ENCODE data around the gene PROS1. TPM values are rescaled to one million over a fixed set of nuclear protein-coding genes. Genes with fewer than 3 reads are reported as not detected.
"Not testable (repeated sequence)": the region's sequence is repeated elsewhere in the genome, so short reads cannot be mapped to it uniquely, and the experiment has no call there.

Gene PROS1
- total and polyA plus RNA-seq, 4 experiments from 2014 or later = not detected

GRCh38 chr3:93924491-93924890 is 49.2 kb downstream of the PROS1 start:
- no peaks in the 10 kb centered on the region for H3K36me3 ChIP-seq (ENCODE audit: insufficient read depth, low read length)
- peaks cover 2 to 12% of the 10 kb centered on the region in 2 donors for H3K27me3 Mint-ChIP-seq
- no peaks in the 10 kb centered on the region for H3K9me3 ChIP-seq (ENCODE audit: control insufficient read depth in 1 of 2, low read length in 2 of 2)
- H3K27ac Mint-ChIP-seq = no peak overlapping the region
- H3K4me3 ChIP-seq (ENCODE audit: low read length in 2 of 2) = no peak overlapping the region
- no peak overlapping the region for H3K27ac ChIP-seq (ENCODE audit: low read depth, low read length)
- H3K4me3 Mint-ChIP-seq = no peak overlapping the region
- no peaks in the 10 kb centered on the region for H3K4me1 ChIP-seq (ENCODE audit: insufficient read depth, low read length)
- no peaks in the 10 kb centered on the region for H3K9me3 Mint-ChIP-seq
- intact Hi-C loops (cut with micrococcal nuclease) = no loop called here
- DNase-seq = no peak
- H3K36me3 Mint-ChIP-seq = no peaks in the 10 kb centered on the region
- no peaks in the 10 kb centered on the region for H3K4me1 Mint-ChIP-seq
- CTCF ChIA-PET (ENCODE audit: partially characterized antibody) = no interaction called here
- H3K27me3 ChIP-seq (ENCODE audit: insufficient read depth, low read length) = no peaks in the 10 kb centered on the region
- POLR2A ChIA-PET (ENCODE audit: partially characterized antibody) = no interaction called here

- no peaks in the 10 kb centered on the region for H3K27me3 ChIP-seq (ENCODE audit: insufficient read depth, low read length)
- H3K4me3 Mint-ChIP-seq = no peak overlapping the region
- H3K4me1 ChIP-seq (ENCODE audit: insufficient read depth, low read length) = no peaks in the 10 kb centered on the region
- H3K9me3 Mint-ChIP-seq = no peaks in the 10 kb centered on the region
- no peak overlapping the region for H3K27ac ChIP-seq (ENCODE audit: low read depth, low read length)
- H3K27me3 Mint-ChIP-seq = peaks cover 2 to 14% of the 10 kb centered on the region in 2 donors
- POLR2A ChIA-PET (ENCODE audit: partially characterized antibody) = no interaction called here
- no peaks in the 10 kb centered on the region for H3K9me3 ChIP-seq (ENCODE audit: control insufficient read depth in 1 of 2, low read length in 2 of 2)
- H3K27ac Mint-ChIP-seq = no peak overlapping the region
- no peak for DNase-seq
- no peaks in the 10 kb centered on the region for H3K36me3 ChIP-seq (ENCODE audit: insufficient read depth, low read length)
- no peaks in the 10 kb centered on the region for H3K4me1 Mint-ChIP-seq
- CTCF ChIA-PET (ENCODE audit: partially characterized antibody) = no interaction called here
- no peaks in the 10 kb centered on the region for H3K36me3 Mint-ChIP-seq
- intact Hi-C loops (cut with micrococcal nuclease) = no loop called here
- no peak overlapping the region for H3K4me3 ChIP-seq (ENCODE audit: low read length in 2 of 2)
Observed at GRCh38 chr3:93923006-93923405, 50.7 kb downstream of the PROS1 start.

- POLR2A ChIA-PET (ENCODE audit: partially characterized antibody); H3K36me3 ChIP-seq (ENCODE audit: insufficient read depth, low read length); H3K36me3 Mint-ChIP-seq; H3K9me3 Mint-ChIP-seq; H3K9me3 ChIP-seq (ENCODE audit: control insufficient read depth in 1 of 2, low read length in 2 of 2); CTCF ChIA-PET (ENCODE audit: partially characterized antibody); H3K27me3 ChIP-seq (ENCODE audit: insufficient read depth, low read length); intact Hi-C loops (cut with micrococcal nuclease); H3K27me3 Mint-ChIP-seq; H3K4me1 ChIP-seq (ENCODE audit: insufficient read depth, low read length); H3K4me1 Mint-ChIP-seq; DNase-seq; H3K27ac Mint-ChIP-seq; H3K27ac ChIP-seq (ENCODE audit: low read depth, low read length); H3K4me3 ChIP-seq (ENCODE audit: low read length in 2 of 2); H3K4me3 Mint-ChIP-seq: not testable (repeated sequence)
Observed at GRCh38 chr3:93917546-93918029, 56.1 kb downstream of the PROS1 start.

- H3K4me3 Mint-ChIP-seq; H3K27ac ChIP-seq (ENCODE audit: low read depth, low read length); H3K9me3 ChIP-seq (ENCODE audit: control insufficient read depth in 1 of 2, low read length in 2 of 2); H3K27me3 ChIP-seq (ENCODE audit: insufficient read depth, low read length); H3K36me3 Mint-ChIP-seq; H3K4me3 ChIP-seq (ENCODE audit: low read length in 2 of 2); H3K4me1 Mint-ChIP-seq; H3K27me3 Mint-ChIP-seq; DNase-seq; POLR2A ChIA-PET (ENCODE audit: partially characterized antibody); H3K36me3 ChIP-seq (ENCODE audit: insufficient read depth, low read length); H3K27ac Mint-ChIP-seq; H3K4me1 ChIP-seq (ENCODE audit: insufficient read depth, low read length); H3K9me3 Mint-ChIP-seq; CTCF ChIA-PET (ENCODE audit: partially characterized antibody); intact Hi-C loops (cut with micrococcal nuclease): not testable (repeated sequence)
Observed at GRCh38 chr3:93913623-93914022, 60.1 kb downstream of the PROS1 start.

DNA sequence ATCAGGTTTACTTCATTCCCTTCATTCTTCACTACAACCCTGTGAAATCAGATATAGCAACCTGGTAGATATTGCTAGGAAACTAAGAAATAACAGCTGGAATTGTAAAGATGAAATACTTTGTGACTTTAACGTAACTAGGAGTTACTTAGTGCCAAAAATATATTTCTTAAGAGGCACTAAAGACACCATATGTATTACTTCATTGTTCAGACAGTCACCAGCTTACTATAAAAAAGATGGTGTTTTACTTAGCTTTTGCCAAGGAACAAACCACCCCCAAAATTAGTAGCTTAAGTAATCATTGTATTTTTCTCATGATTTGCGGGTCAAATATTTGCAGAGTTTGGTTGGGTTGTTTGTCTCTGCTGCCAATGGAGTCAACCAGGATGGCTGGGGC is 62.5 kb downstream of the PROS1 start:
- H3K4me3 ChIP-seq (ENCODE audit: low read length in 2 of 2) = no peak overlapping the region
- peaks cover 0 to 2% of the 10 kb centered on the region in 2 donors for H3K27me3 Mint-ChIP-seq
- H3K27ac Mint-ChIP-seq = no peak overlapping the region

GRCh38 chr3:93910097-93910496 is 63.6 kb downstream of the PROS1 start:
- H3K4me1 Mint-ChIP-seq = no peaks in the 10 kb centered on the region
- H3K27me3 Mint-ChIP-seq = peaks cover 0 to 2% of the 10 kb centered on the region in 2 donors
- no peaks in the 10 kb centered on the region for H3K36me3 Mint-ChIP-seq
- DNase-seq = no peak
- Histone ChIP-seq H3K27me3 (ENCODE audit: insufficient read depth, low read length) (no peaks in the 10 kb centered on the region), H3K27ac (ENCODE audit: low read depth, low read length) (no peak overlapping the region), H3K4me1 (ENCODE audit: insufficient read depth, low read length) (no peaks in the 10 kb centered on the region), H3K4me3 (ENCODE audit: low read length in 2 of 2) (no peak overlapping the region), H3K36me3 (ENCODE audit: insufficient read depth, low read length) (no peaks in the 10 kb centered on the region), H3K9me3 (ENCODE audit: control insufficient read depth in 1 of 2, low read length in 2 of 2) (no peaks in the 10 kb centered on the region)
- H3K9me3 Mint-ChIP-seq = peaks cover 0 to 3% (median under 1%) of the 10 kb centered on the region in 8 donors
- no peak overlapping the region for H3K4me3 Mint-ChIP-seq
- ChIA-PET POLR2A (ENCODE audit: partially characterized antibody) (no interaction called here), CTCF (ENCODE audit: partially characterized antibody) (no interaction called here)
- no peak overlapping the region for H3K27ac Mint-ChIP-seq
- intact Hi-C loops (cut with micrococcal nuclease) = no loop called here

More for the DNA sequence above, 62.5 kb downstream of the PROS1 start:
- no peaks in the 10 kb centered on the region for H3K4me1 ChIP-seq (ENCODE audit: insufficient read depth, low read length)
- no peaks in the 10 kb centered on the region for H3K4me1 Mint-ChIP-seq
- no peak overlapping the region for H3K27ac ChIP-seq (ENCODE audit: low read depth, low read length)
- H3K9me3 ChIP-seq (ENCODE audit: control insufficient read depth in 1 of 2, low read length in 2 of 2) = no peaks in the 10 kb centered on the region
- POLR2A ChIA-PET (ENCODE audit: partially characterized antibody) = no interaction called here
- CTCF ChIA-PET (ENCODE audit: partially characterized antibody) = no interaction called here
- no peak for DNase-seq
- intact Hi-C loops (cut with micrococcal nuclease) = no loop called here
- H3K4me3 Mint-ChIP-seq = no peak overlapping the region
- H3K27me3 ChIP-seq (ENCODE audit: insufficient read depth, low read length) = no peaks in the 10 kb centered on the region
- H3K36me3 Mint-ChIP-seq = no peaks in the 10 kb centered on the region
- no peaks in the 10 kb centered on the region for H3K36me3 ChIP-seq (ENCODE audit: insufficient read depth, low read length)
- peaks cover 0 to 3% (median under 1%) of the 10 kb centered on the region in 8 donors for H3K9me3 Mint-ChIP-seq

DNA sequence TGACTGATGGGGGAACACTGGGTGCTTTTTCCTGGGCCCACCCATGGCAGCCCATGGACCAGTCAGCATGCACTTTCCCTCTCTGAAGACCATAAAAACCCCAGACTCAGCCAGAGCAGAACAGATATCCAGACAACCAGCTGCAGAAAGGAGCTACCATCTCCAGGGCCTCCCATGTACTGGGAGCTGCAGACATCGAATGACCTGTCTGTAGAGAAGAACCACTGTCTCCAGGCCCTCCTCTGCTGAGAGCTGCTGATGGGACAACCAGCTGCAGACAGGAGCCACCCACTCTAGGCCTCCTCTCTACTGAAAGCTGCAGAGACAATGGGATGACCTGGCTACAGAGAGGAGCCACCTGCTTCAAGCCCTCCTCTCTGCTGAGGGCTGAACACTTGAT is 66.6 kb downstream of the PROS1 start:
- H3K36me3 ChIP-seq (ENCODE audit: insufficient read depth, low read length) = no peaks in the 10 kb centered on the region
- ChIA-PET POLR2A (ENCODE audit: partially characterized antibody) (no interaction called here), CTCF (ENCODE audit: partially characterized antibody) (no interaction called here)
- H3K9me3 ChIP-seq (ENCODE audit: control insufficient read depth in 1 of 2, low read length in 2 of 2) = no peaks in the 10 kb centered on the region
- no peaks in the 10 kb centered on the region for H3K4me1 ChIP-seq (ENCODE audit: insufficient read depth, low read length)
- Mint-ChIP-seq H3K27ac (no peak overlapping the region), H3K36me3 (no peaks in the 10 kb centered on the region), H3K9me3 (peaks cover 0 to 1% (median 0%) of the 10 kb centered on the region in 8 donors), H3K4me3 (no peak overlapping the region), H3K27me3 (peaks cover 0 to 2% of the 10 kb centered on the region in 2 donors), H3K4me1 (no peaks in the 10 kb centered on the region)
- intact Hi-C loops (cut with micrococcal nuclease) = no loop called here
- H3K27ac ChIP-seq (ENCODE audit: low read depth, low read length) = no peak overlapping the region
- no peak overlapping the region for H3K4me3 ChIP-seq (ENCODE audit: low read length in 2 of 2)
- DNase-seq = no peak
- H3K27me3 ChIP-seq (ENCODE audit: insufficient read depth, low read length) = no peaks in the 10 kb centered on the region

DNA sequence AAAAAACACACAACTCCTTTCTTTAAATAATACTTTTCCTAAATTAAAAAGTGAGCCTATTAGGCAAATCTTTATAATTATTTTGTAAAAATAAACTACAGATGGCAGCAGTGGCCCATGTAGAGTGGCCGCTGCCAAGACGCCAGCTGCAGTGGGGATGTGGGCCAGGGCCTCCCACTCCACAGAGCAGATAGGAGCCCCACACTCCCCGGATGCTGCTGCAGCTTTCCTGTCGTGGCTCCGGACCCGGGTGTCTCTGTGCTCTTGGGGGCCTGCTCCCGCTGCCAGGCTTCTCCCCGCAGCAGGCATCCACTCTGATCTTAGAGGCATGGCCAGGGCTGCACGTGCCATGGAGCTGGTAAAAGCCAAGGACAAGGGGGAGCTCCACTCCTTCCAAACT is 67.5 kb downstream of the PROS1 start:
- H3K4me1 ChIP-seq (ENCODE audit: insufficient read depth, low read length) = no peaks in the 10 kb centered on the region
- Mint-ChIP-seq H3K9me3 (no peaks in the 10 kb centered on the region), H3K27me3 (peaks cover 0 to 2% of the 10 kb centered on the region in 2 donors), H3K4me3 (no peak overlapping the region), H3K4me1 (no peaks in the 10 kb centered on the region), H3K36me3 (no peaks in the 10 kb centered on the region), H3K27ac (no peak overlapping the region)
- no peak overlapping the region for H3K27ac ChIP-seq (ENCODE audit: low read depth, low read length)
- intact Hi-C loops (cut with micrococcal nuclease) = no loop called here
- DNase-seq = no peak
- no peak overlapping the region for H3K4me3 ChIP-seq (ENCODE audit: low read length in 2 of 2)
- no peaks in the 10 kb centered on the region for H3K9me3 ChIP-seq (ENCODE audit: control insufficient read depth in 1 of 2, low read length in 2 of 2)
- no peaks in the 10 kb centered on the region for H3K36me3 ChIP-seq (ENCODE audit: insufficient read depth, low read length)
- H3K27me3 ChIP-seq (ENCODE audit: insufficient read depth, low read length) = no peaks in the 10 kb centered on the region
- POLR2A ChIA-PET (ENCODE audit: partially characterized antibody) = no interaction called here
- CTCF ChIA-PET (ENCODE audit: partially characterized antibody) = no interaction called here

Data from CD4-positive, alpha-beta memory T cell (primary cell).